Left kidney (tissue), 2 donors: Measurements from ENCODE around the gene LCMT1. TPM values are rescaled to one million over a fixed set of nuclear protein-coding genes. Genes with fewer than 3 reads are reported as not detected.
A peak's percentile ranks its signal among the peaks of the same experiment; 100 is the strongest.
"Not testable (repeated sequence)": the region's sequence is repeated elsewhere in the genome, so short reads cannot be mapped to it uniquely, and the experiment has no call there.

ENCODE experiments used
- DNase-seq: peaks from one replicate; pipeline ENCODE4 v3.0.0-alpha.2; 2013
- polyA plus RNA-seq: library from polyadenylated mRNA; unstranded; fragments of 120-200 nt; gene quantifications from one replicate; pipeline ENCODE4 v1.2.1, GENCODE V29; 2013; ENCODE audit not compliant: insufficient read length

LCMT1 gene
- polyA plus RNA-seq, 1 donor = 78.1 TPM

- no peak for DNase-seq
These were observed 26.6 kb downstream of the LCMT1 start for GRCh38 chr16:25138130-25138529.

GRCh38 chr16:25140459-25140858, 28.9 kb downstream of the LCMT1 start:
- no peak for DNase-seq

- DNase-seq = no peak
These were observed 30.1 kb downstream of the LCMT1 start for GRCh38 chr16:25141648-25142047.

- DNase-seq = no peak
These were observed 32.4 kb downstream of the LCMT1 start for GRCh38 chr16:25143928-25144327.

- DNase-seq = no peak
These were observed 37.1 kb downstream of the LCMT1 start for GRCh38 chr16:25148568-25149215.

- DNase-seq = no peak
These were observed 40.5 kb downstream of the LCMT1 start for GRCh38 chr16:25151996-25152395.

GRCh38 chr16:25155553-25156460, 44.3 kb downstream of the LCMT1 start:
- no peak for DNase-seq

- DNase-seq = peak; percentile 62
These were observed 45.8 kb downstream of the LCMT1 start for GRCh38 chr16:25157271-25157875.

- no peak for DNase-seq
These were observed 46.9 kb downstream of the LCMT1 start for GRCh38 chr16:25158401-25158800.

- no peak for DNase-seq
These were observed 50.3 kb downstream of the LCMT1 start for GRCh38 chr16:25161753-25162367.

- no peak for DNase-seq
These were observed 52.1 kb downstream of the LCMT1 start for GRCh38 chr16:25163683-25164082.

GRCh38 chr16:25165284-25165683, 53.7 kb downstream of the LCMT1 start:
- DNase-seq = no peak

GRCh38 chr16:25167920-25168319, 56.4 kb downstream of the LCMT1 start:
- DNase-seq = not testable (repeated sequence)

- no peak for DNase-seq
These were observed 59.8 kb downstream of the LCMT1 start for GRCh38 chr16:25171390-25171789.

GRCh38 chr16:25172831-25173230, 61.3 kb downstream of the LCMT1 start:
- no peak for DNase-seq

GRCh38 chr16:25174285-25174684, 62.7 kb downstream of the LCMT1 start:
- no peak for DNase-seq

- no peak for DNase-seq
These were observed 64.6 kb downstream of the LCMT1 start for GRCh38 chr16:25176136-25176535.

GRCh38 chr16:25177512-25177830, 65.9 kb downstream of the LCMT1 start:
- no peak for DNase-seq

- DNase-seq = no peak
These were observed 66.5 kb downstream of the LCMT1 start for GRCh38 chr16:25177831-25178688.

GRCh38 chr16:25181236-25181635, 69.7 kb downstream of the LCMT1 start:
- DNase-seq = not testable (repeated sequence)

GRCh38 chr16:25184771-25185170, 73.2 kb downstream of the LCMT1 start:
- DNase-seq = no peak

GRCh38 chr16:25187491-25187795, 75.9 kb downstream of the LCMT1 start:
- no peak for DNase-seq
